Activated CD4-positive, alpha-beta memory T cell treated with anti-CD3 and anti-CD28 coated beads for 36 hours (primary cell): ENCODE data around the gene CD14. TPM values are rescaled to one million over a fixed set of nuclear protein-coding genes. Genes with fewer than 3 reads are reported as not detected.
"Not testable (repeated sequence)": the region's sequence is repeated elsewhere in the genome, so short reads cannot be mapped to it uniquely, and the experiment has no call there.

Experiments
- CTCF ChIA-PET: fragments of 350-600 bp; sonication (Branson Sonifier 250); formaldehyde crosslinking; loops from one replicate; lab custom pipeline; 2021; ENCODE audit warnings: antibody characterized with exemption, inconsistent platforms; lab: Charles Lee
- POLR2A ChIA-PET: fragments of 350-600 bp; sonication (Branson Sonifier 250); formaldehyde crosslinking; loops from one replicate; lab custom pipeline; 2021; ENCODE audit warnings: antibody characterized with exemption; lab: Charles Lee
- DNase-seq: peaks from one replicate; pipeline ENCODE4 v3.0.0-alpha.2; 2020
- H3K27ac Mint-ChIP-seq: one replicate; pipeline ENCODE4 v1.8.0; 2021; ENCODE audit warnings: mixed read lengths
- H3K27me3 Mint-ChIP-seq: one replicate; pipeline ENCODE4 v1.8.0; 2021; ENCODE audit warnings: mixed read lengths
- H3K36me3 Mint-ChIP-seq: one replicate; pipeline ENCODE4 v1.8.0; 2021; ENCODE audit warnings: mixed read lengths
- H3K4me1 Mint-ChIP-seq: one replicate; pipeline ENCODE4 v1.8.0; 2021; ENCODE audit warnings: low read depth, mixed read lengths
- H3K4me3 Mint-ChIP-seq: one replicate; pipeline ENCODE4 v1.8.0; 2021; ENCODE audit warnings: mild to moderate bottlenecking, mixed read lengths
- H3K9me3 Mint-ChIP-seq: one replicate; pipeline ENCODE4 v1.8.0; 2021; ENCODE audit warnings: mixed read lengths
- intact Hi-C: fragments of 100-400 bp; cut with micrococcal nuclease; formaldehyde crosslinking; loops from one replicate; pipeline ENCODE4 v1.15.1; 2023
- total RNA-seq, 2 experiments: library from RNA; stranded (reverse); gene quantifications; one replicate each; pipeline ENCODE4 v1.2.3, GENCODE V29; 2021

The CD14 gene
- total RNA-seq, 2 experiments from 2014 or later = 0.39 to 0.62 TPM

- no peaks in the 10 kb centered on the region for H3K27me3 Mint-ChIP-seq
- ChIA-PET POLR2A (interaction anchor here (1.7 to 1.8 kb wide), 2 partner anchors 87 to 204 kb away, joined by 3 to 6 read pairs; partner anchors contain the start of gene EIF4EBP3), CTCF (interaction anchor here (1.2 to 2.9 kb wide), 14 partner anchors 13 to 275 kb away, joined by 3 to 30 read pairs (median 5); partner anchors contain the start of genes EIF4EBP3, IK, NDUFA2 and SRA1)
- H3K4me1 Mint-ChIP-seq = peaks cover 34% of the 10 kb centered on the region
- no peak overlapping the region for H3K27ac Mint-ChIP-seq
- no peaks in the 10 kb centered on the region for H3K9me3 Mint-ChIP-seq
- intact Hi-C loops = no loop called here
- no peak for DNase-seq
- no peaks in the 10 kb centered on the region for H3K36me3 Mint-ChIP-seq
- H3K4me3 Mint-ChIP-seq = no peak overlapping the region
Observed at GRCh38 chr5:140634103-140634502, 1.1 kb upstream of the CD14 start.

- Mint-ChIP-seq H3K27ac (no peak overlapping the region), H3K4me1 (peaks cover 28% of the 10 kb centered on the region), H3K4me3 (peak overlapping the region; percentile 75), H3K36me3 (no peaks in the 10 kb centered on the region), H3K27me3 (no peaks in the 10 kb centered on the region), H3K9me3 (no peaks in the 10 kb centered on the region)
- ChIA-PET POLR2A (no interaction called here), CTCF (interaction anchor here (0.5 to 1.4 kb wide), 4 partner anchors 14 to 261 kb away, joined by 3 to 6 read pairs (median 4); partner anchors contain the start of genes EIF4EBP3, IK and NDUFA2)
- no peak for DNase-seq
- intact Hi-C loops = no loop called here
Observed at GRCh38 chr5:140633501-140633900, 526 bp upstream of the CD14 start.

- peaks cover 4% of the 10 kb centered on the region for H3K9me3 Mint-ChIP-seq
- H3K36me3 Mint-ChIP-seq = no peaks in the 10 kb centered on the region
- ChIA-PET POLR2A (no interaction called here), CTCF (interaction anchor here (0.6 to 1.4 kb wide), 5 partner anchors 10 to 260 kb away, joined by 3 to 6 read pairs (median 3); partner anchors contain the start of genes EIF4EBP3, IK and NDUFA2)
- H3K4me1 Mint-ChIP-seq = peaks cover 24% of the 10 kb centered on the region
- H3K27me3 Mint-ChIP-seq = no peaks in the 10 kb centered on the region
- H3K27ac Mint-ChIP-seq = no peak overlapping the region
- DNase-seq = peak; percentile 67
- intact Hi-C loops = no loop called here
- peak overlapping the region; percentile 75 for H3K4me3 Mint-ChIP-seq
Observed at GRCh38 chr5:140632366-140633020, 482 bp downstream of the CD14 start.

GRCh38 chr5:140631831-140632365 is 1.1 kb downstream of the CD14 start:
- Mint-ChIP-seq H3K4me1 (peaks cover 24% of the 10 kb centered on the region), H3K27ac (no peak overlapping the region), H3K9me3 (peaks cover 4% of the 10 kb centered on the region), H3K4me3 (peak overlapping the region; percentile 75), H3K27me3 (peaks cover 2% of the 10 kb centered on the region), H3K36me3 (no peaks in the 10 kb centered on the region)
- intact Hi-C loops = no loop called here
- POLR2A ChIA-PET = no interaction called here
- CTCF ChIA-PET = interaction anchor here (1.4 kb wide), 1 partner anchor 260 kb away, joined by 6 read pairs; no protein-coding TSS in a partner anchor
- DNase-seq = peak; percentile 47

GRCh38 chr5:140631036-140631417 is 1.9 kb downstream of the CD14 start:
- Mint-ChIP-seq H3K27ac (no peak overlapping the region), H3K9me3 (peaks cover 4% of the 10 kb centered on the region)
- CTCF ChIA-PET = no interaction called here

GRCh38 chr5:140630292-140631035 is 2.5 kb downstream of the CD14 start:
- peaks cover 22% of the 10 kb centered on the region for H3K4me1 Mint-ChIP-seq
- POLR2A ChIA-PET = interaction anchor here (0.9 kb wide), 1 partner anchor 13 kb away, joined by 3 read pairs; no protein-coding TSS in a partner anchor
- no peak for DNase-seq

More at GRCh38 chr5:140631036-140631417, 1.9 kb downstream of the CD14 start:
- POLR2A ChIA-PET = no interaction called here
- DNase-seq = no peak
- Mint-ChIP-seq H3K4me3 (no peak overlapping the region), H3K4me1 (peaks cover 24% of the 10 kb centered on the region), H3K27me3 (peaks cover 2% of the 10 kb centered on the region), H3K36me3 (no peaks in the 10 kb centered on the region)
- intact Hi-C loops = no loop called here

GRCh38 chr5:140628711-140629110 is 4.3 kb downstream of the CD14 start:
- ChIA-PET POLR2A (no interaction called here), CTCF (interaction anchor here (1.2 kb wide), 1 partner anchor 53 kb away, joined by 4 read pairs; no protein-coding TSS in a partner anchor)
- Mint-ChIP-seq H3K9me3 (peaks cover 4% of the 10 kb centered on the region), H3K36me3 (no peaks in the 10 kb centered on the region), H3K4me1 (peaks cover 10% of the 10 kb centered on the region), H3K27me3 (peaks cover 2% of the 10 kb centered on the region), H3K27ac (no peak overlapping the region), H3K4me3 (no peak overlapping the region)
- intact Hi-C loops = no loop called here
- DNase-seq = no peak

More at GRCh38 chr5:140630292-140631035, 2.5 kb downstream of the CD14 start:
- intact Hi-C loops = no loop called here
- Mint-ChIP-seq H3K36me3 (no peaks in the 10 kb centered on the region), H3K9me3 (peaks cover 4% of the 10 kb centered on the region), H3K27ac (no peak overlapping the region), H3K4me3 (no peak overlapping the region), H3K27me3 (peaks cover 2% of the 10 kb centered on the region)
- CTCF ChIA-PET = interaction anchor here (0.7 kb wide), 1 partner anchor 661 kb away, joined by 3 read pairs; no protein-coding TSS in a partner anchor

GRCh38 chr5:140627972-140628371 is 5.0 kb downstream of the CD14 start:
- Mint-ChIP-seq H3K27ac (no peak overlapping the region), H3K36me3 (no peaks in the 10 kb centered on the region), H3K27me3 (peaks cover 2% of the 10 kb centered on the region), H3K4me1 (peaks cover 5% of the 10 kb centered on the region), H3K4me3 (no peak overlapping the region), H3K9me3 (peaks cover 4% of the 10 kb centered on the region)
- no peak for DNase-seq
- CTCF ChIA-PET = interaction anchor here (0.7 kb wide), 1 partner anchor 1979 kb away, joined by 3 read pairs; no protein-coding TSS in a partner anchor
- intact Hi-C loops = no loop called here
- POLR2A ChIA-PET = no interaction called here

GRCh38 chr5:140624886-140625285 is 8.1 kb downstream of the CD14 start:
- H3K36me3 Mint-ChIP-seq, DNase-seq, H3K9me3 Mint-ChIP-seq, H3K4me3 Mint-ChIP-seq, CTCF ChIA-PET, POLR2A ChIA-PET, H3K27ac Mint-ChIP-seq, H3K4me1 Mint-ChIP-seq, H3K27me3 Mint-ChIP-seq, intact Hi-C loops: not testable (repeated sequence)

- H3K36me3 Mint-ChIP-seq, POLR2A ChIA-PET, H3K9me3 Mint-ChIP-seq, H3K27me3 Mint-ChIP-seq, DNase-seq, H3K4me1 Mint-ChIP-seq, H3K27ac Mint-ChIP-seq, intact Hi-C loops, H3K4me3 Mint-ChIP-seq: not testable (repeated sequence)
- CTCF ChIA-PET = interaction anchor here (1.3 kb wide), 1 partner anchor 10 kb away, joined by 3 read pairs; no protein-coding TSS in a partner anchor
Observed at GRCh38 chr5:140623061-140623460, 9.9 kb downstream of the CD14 start.

- CTCF ChIA-PET = interaction anchor here (0.5 to 1.3 kb wide), 2 partner anchors 8 to 10 kb away, joined by 3 read pairs; no protein-coding TSS in a partner anchor
- no peaks in the 10 kb centered on the region for H3K36me3 Mint-ChIP-seq
Observed at GRCh38 chr5:140622301-140622700, 10.7 kb downstream of the CD14 start.

More at GRCh38 chr5:140622301-140622700, 10.7 kb downstream of the CD14 start:
- Mint-ChIP-seq H3K4me3 (no peak overlapping the region), H3K27ac (no peak overlapping the region), H3K27me3 (peaks cover 7% of the 10 kb centered on the region), H3K4me1 (no peaks in the 10 kb centered on the region), H3K9me3 (no peaks in the 10 kb centered on the region)
- DNase-seq = no peak
- POLR2A ChIA-PET = no interaction called here
- intact Hi-C loops = no loop called here
